Liver (tissue), 9 donors: ENCODE results near the gene CCNYL1. TPM values are rescaled to one million over a fixed set of nuclear protein-coding genes. Genes with fewer than 3 reads are reported as not detected.

Experiments used
- DNase-seq: peaks from one replicate; pipeline ENCODE4 v3.0.0-alpha.2; 2017; ENCODE audit warnings: low spot score
- H3K27ac ChIP-seq, 2 donors: one replicate each; pipeline ENCODE4 v1.7.0; 2013; ENCODE audit warnings: inconsistent platforms in 2 of 2, low read length in 2 of 2, control low read depth in 1 of 2, low read depth in 1 of 2, mild to moderate bottlenecking in 1 of 2
- H3K27me3 ChIP-seq, 4 donors: one replicate each; pipeline versions ENCODE4 v1.6.1 to v1.7.0; 2013; ENCODE audit warnings: low read length in 3 of 4, inconsistent platforms in 1 of 4, mild to moderate bottlenecking in 1 of 4, moderate library complexity in 1 of 4; ENCODE audit not compliant: control insufficient read depth in 4 of 4, insufficient read depth in 4 of 4
- H3K36me3 ChIP-seq, 4 donors: one replicate each; pipeline versions ENCODE4 v1.6.1 to v1.7.0; 2013; ENCODE audit warnings: low read length in 3 of 4, mild to moderate bottlenecking in 3 of 4, low read depth in 1 of 4, moderate library complexity in 1 of 4; ENCODE audit not compliant: control insufficient read depth in 4 of 4, insufficient read depth in 3 of 4
- H3K4me1 ChIP-seq, 4 donors: one replicate each; pipeline versions ENCODE4 v1.6.1 to v1.7.0; 2013; ENCODE audit warnings: low read length in 3 of 4, mild to moderate bottlenecking in 3 of 4, moderate library complexity in 1 of 4; ENCODE audit not compliant: control insufficient read depth in 4 of 4, insufficient read depth in 4 of 4
- H3K4me3 ChIP-seq, 3 donors: one replicate each; pipeline versions ENCODE4 v1.6.1 to v1.7.0; 2013; ENCODE audit warnings: low read length in 3 of 3, control low read depth in 1 of 3, low read depth in 1 of 3, mild to moderate bottlenecking in 1 of 3
- H3K9ac ChIP-seq, 2 donors: one replicate each; pipeline ENCODE4 v1.7.0; 2013; ENCODE audit warnings: low read length in 2 of 2, mild to moderate bottlenecking in 2 of 2, moderate library complexity in 2 of 2, control low read depth in 1 of 2, low read depth in 1 of 2
- H3K9me3 ChIP-seq, 4 donors: one replicate each; pipeline versions ENCODE4 v1.6.1 to v1.7.0; 2013; ENCODE audit warnings: low read length in 3 of 4; ENCODE audit not compliant: control insufficient read depth in 4 of 4
- EGR1 ChIP-seq, 2 donors: IDR thresholded peaks; 2 replicates each; pipeline ENCODE4 v1.6.1; 2016 to 2018; ENCODE audit warnings: antibody characterized with exemption in 2 of 2, low read depth in 2 of 2
- FOXA2 ChIP-seq: IDR thresholded peaks from 2 replicates; pipeline ENCODE4 v1.6.1; 2016; ENCODE audit warnings: antibody characterized with exemption
- HNF4A ChIP-seq, 2 donors: conservative IDR thresholded peaks; 2 replicates each; pipeline ENCODE4 v1.6.1; 2016; ENCODE audit warnings: antibody characterized with exemption in 2 of 2, mild to moderate bottlenecking in 2 of 2
- HNF4G ChIP-seq: IDR thresholded peaks from 2 replicates; pipeline ENCODE4 v1.6.1; 2016; ENCODE audit warnings: antibody characterized with exemption
- NR2F2 ChIP-seq: IDR thresholded peaks from 2 replicates; pipeline ENCODE4 v1.6.1; 2016; ENCODE audit warnings: antibody characterized with exemption
- YY1 ChIP-seq: IDR thresholded peaks from 2 replicates; pipeline ENCODE4 v1.6.1; 2016; ENCODE audit warnings: antibody characterized with exemption, mild to moderate bottlenecking
- WGBS: extraction: QIAGEN DNeasy Blood & Tissue Kit; methylation state at CpG from one replicate; pipeline ENCODE4 v1.1.7; 2013; 5-methylcytosine and 5-hydroxymethylcytosine counted together
- polyA plus RNA-seq, 2 donors: library from polyadenylated mRNA; stranded (reverse) in 1 of 2; unstranded in 1 of 2; fragments of 200-250 nt in 1 of 2; fragments of >200 nt in 1 of 2; fragmentation: Nextera tagmentation in 1 of 2; extraction: Ambion mirVana in 1 of 2; gene quantifications; one replicate each; pipeline versions ENCODE4 v1.2.1 to v1.2.3, GENCODE V29; 2013 to 2015
- total RNA-seq, 2 donors: library from RNA; depleted of rRNA; stranded (reverse); fragments of >200 nt; gene quantifications; one replicate each; pipeline ENCODE4 v1.2.3, GENCODE V29; 2014
- TF ChIP-seq, protein P1 (sequence below): IDR thresholded peaks from 2 replicates; pipeline ENCODE4 v1.6.1; 2016; ENCODE audit warnings: antibody characterized with exemption
- TF ChIP-seq, protein P2 (sequence below): IDR thresholded peaks from 2 replicates; pipeline ENCODE4 v1.6.1; 2016; ENCODE audit warnings: antibody characterized with exemption
- TF ChIP-seq, protein P3 (sequence below): IDR thresholded peaks from 2 replicates; pipeline ENCODE4 v1.6.1; 2016; ENCODE audit warnings: antibody characterized with exemption
- TF ChIP-seq, protein P4 (sequence below): IDR thresholded peaks from 2 replicates; pipeline ENCODE4 v1.6.1; 2016; ENCODE audit warnings: antibody characterized with exemption, mild to moderate bottlenecking
- donor health status: healthy.
- donor health status: healthy.
- donor health status: healthy.
- donor health status: healthy.
- donor health status: healthy.

Gene CCNYL1
- total and polyA plus RNA-seq, 4 donors = 5.8 to 9.3 (median 8.2) TPM

DNA sequence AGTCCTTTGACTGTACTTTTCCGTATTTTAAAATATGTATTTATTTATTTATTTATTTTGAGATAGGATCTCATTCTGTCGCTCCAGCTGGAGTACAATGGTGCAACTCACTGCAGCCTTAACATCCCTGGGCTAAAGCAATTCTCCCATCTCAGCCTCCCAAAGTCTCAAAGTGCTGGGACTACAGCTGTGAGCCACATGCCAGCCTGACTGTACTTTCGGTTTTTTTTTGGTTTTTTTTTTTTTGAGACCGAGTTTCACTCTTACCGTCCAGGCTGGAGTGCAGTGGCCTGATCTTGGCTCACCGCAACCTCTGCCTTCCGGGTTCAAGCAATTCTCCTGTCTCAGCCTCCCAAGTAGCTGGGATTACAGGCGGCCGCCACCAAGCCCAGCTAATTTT is 28.9 kb upstream of the CCNYL1 start:
- no peak overlapping the region for H3K27ac ChIP-seq
- H3K4me3 ChIP-seq = no peak overlapping the region
- 97% methylated on average over 9 of the region's 9 CpGs for WGBS
- H3K4me1 ChIP-seq = peaks cover 0 to 3% (median 2%) of the 10 kb centered on the region in 4 donors
- no peaks in the 10 kb centered on the region for H3K36me3 ChIP-seq
- no peaks in the 10 kb centered on the region for H3K9me3 ChIP-seq
- no peak for DNase-seq
- no peaks in the 10 kb centered on the region for H3K27me3 ChIP-seq
- H3K9ac ChIP-seq = no peak overlapping the region
- TF ChIP-seq HNF4A (conservative IDR thresholded peaks at IDR 0.05) = no peak
- TF ChIP-seq FOXA2 = no peak
- TF ChIP-seq HNF4G = no peak

DNA sequence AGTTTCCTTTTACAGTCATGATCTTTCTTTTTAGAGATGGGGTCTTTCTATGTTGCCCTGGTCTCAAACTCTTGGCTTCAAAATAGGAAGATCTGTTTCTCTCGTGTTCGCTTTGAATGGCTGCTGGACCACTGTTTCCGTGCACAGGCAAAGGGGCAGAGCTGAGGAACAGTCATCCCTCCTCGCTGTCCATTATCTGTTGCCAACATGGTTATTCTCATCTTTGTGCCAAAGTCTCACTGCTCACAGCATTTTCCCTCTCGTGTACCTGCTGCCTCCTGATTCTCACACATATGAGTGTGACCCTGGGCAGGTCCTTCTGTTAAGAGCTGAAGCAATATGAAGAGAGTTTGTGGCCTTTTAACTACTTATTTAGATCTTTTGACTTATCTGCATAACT is 28.0 kb upstream of the CCNYL1 start:
- Histone ChIP-seq H3K4me1 (peaks cover 0 to 3% (median 2%) of the 10 kb centered on the region in 4 donors), H3K4me3 (no peak overlapping the region), H3K27me3 (no peaks in the 10 kb centered on the region), H3K9ac (no peak overlapping the region), H3K27ac (no peak overlapping the region), H3K36me3 (no peaks in the 10 kb centered on the region), H3K9me3 (no peaks in the 10 kb centered on the region)
- 92% methylated on average over 5 of the region's 5 CpGs for WGBS
- TF ChIP-seq HNF4G = no peak
- TF ChIP-seq NR2F2 = no peak
- TF ChIP-seq YY1 = no peak
- no peak for TF ChIP-seq EGR1 (IDR thresholded peaks at IDR 0.05; ENCODE audit: low read depth in 2 of 2)
- TF ChIP-seq, protein P1, sequence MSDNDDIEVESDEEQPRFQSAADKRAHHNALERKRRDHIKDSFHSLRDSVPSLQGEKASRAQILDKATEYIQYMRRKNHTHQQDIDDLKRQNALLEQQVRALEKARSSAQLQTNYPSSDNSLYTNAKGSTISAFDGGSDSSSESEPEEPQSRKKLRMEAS = no peak
- TF ChIP-seq, protein P2, sequence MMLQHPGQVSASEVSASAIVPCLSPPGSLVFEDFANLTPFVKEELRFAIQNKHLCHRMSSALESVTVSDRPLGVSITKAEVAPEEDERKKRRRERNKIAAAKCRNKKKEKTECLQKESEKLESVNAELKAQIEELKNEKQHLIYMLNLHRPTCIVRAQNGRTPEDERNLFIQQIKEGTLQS = no peak
- TF ChIP-seq, protein P3, sequence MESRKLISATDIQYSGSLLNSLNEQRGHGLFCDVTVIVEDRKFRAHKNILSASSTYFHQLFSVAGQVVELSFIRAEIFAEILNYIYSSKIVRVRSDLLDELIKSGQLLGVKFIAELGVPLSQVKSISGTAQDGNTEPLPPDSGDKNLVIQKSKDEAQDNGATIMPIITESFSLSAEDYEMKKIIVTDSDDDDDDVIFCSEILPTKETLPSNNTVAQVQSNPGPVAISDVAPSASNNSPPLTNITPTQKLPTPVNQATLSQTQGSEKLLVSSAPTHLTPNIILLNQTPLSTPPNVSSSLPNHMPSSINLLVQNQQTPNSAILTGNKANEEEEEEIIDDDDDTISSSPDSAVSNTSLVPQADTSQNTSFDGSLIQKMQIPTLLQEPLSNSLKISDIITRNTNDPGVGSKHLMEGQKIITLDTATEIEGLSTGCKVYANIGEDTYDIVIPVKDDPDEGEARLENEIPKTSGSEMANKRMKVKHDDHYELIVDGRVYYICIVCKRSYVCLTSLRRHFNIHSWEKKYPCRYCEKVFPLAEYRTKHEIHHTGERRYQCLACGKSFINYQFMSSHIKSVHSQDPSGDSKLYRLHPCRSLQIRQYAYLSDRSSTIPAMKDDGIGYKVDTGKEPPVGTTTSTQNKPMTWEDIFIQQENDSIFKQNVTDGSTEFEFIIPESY = no peak
- DNase-seq = no peak

DNA sequence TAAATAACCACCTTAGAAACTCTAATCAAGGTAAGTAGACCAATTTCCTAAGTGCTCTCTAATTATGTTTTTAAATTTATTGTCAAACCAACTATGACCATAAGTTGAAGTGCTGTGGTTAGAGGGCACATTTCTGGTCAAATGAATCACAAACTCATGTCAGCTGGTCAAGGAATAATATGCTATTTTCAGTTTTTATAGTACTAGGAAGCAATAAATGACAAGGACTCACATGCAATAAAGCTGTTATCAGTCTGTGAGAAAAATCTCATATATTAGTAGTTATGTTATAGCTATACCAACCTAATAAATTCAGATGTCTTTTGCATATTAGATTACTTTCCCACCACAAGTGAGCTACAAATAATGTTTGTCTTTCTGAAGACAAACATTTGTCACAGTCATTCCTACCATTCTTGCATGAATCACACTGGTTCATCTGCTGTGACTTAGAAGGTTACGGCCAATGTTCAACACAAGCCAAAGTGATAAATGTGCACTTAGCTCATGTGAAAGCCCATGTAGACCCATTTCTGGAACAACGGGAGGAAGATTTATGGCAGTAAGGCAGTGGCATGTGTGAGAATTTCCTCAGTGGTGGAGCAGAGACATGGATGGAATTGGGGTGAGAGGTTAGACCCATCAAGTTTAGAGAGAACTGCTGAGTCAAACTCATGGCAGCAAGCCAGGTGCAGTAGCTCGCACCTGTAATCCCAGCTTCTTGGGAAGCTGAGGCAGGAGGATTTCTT is 27.4 kb upstream of the CCNYL1 start:
- Histone ChIP-seq H3K4me1 (peaks cover 0 to 3% (median 2%) of the 10 kb centered on the region in 4 donors), H3K9ac (no peak overlapping the region), H3K36me3 (no peaks in the 10 kb centered on the region), H3K27ac (no peak overlapping the region), H3K27me3 (no peaks in the 10 kb centered on the region), H3K4me3 (no peak overlapping the region), H3K9me3 (no peaks in the 10 kb centered on the region)
- TF ChIP-seq HNF4A (conservative IDR thresholded peaks at IDR 0.05) (peak in 1 of 2 donors; percentile 11), EGR1 (IDR thresholded peaks at IDR 0.05; ENCODE audit: low read depth in 2 of 2) (no peak)
- TF ChIP-seq, protein P4, sequence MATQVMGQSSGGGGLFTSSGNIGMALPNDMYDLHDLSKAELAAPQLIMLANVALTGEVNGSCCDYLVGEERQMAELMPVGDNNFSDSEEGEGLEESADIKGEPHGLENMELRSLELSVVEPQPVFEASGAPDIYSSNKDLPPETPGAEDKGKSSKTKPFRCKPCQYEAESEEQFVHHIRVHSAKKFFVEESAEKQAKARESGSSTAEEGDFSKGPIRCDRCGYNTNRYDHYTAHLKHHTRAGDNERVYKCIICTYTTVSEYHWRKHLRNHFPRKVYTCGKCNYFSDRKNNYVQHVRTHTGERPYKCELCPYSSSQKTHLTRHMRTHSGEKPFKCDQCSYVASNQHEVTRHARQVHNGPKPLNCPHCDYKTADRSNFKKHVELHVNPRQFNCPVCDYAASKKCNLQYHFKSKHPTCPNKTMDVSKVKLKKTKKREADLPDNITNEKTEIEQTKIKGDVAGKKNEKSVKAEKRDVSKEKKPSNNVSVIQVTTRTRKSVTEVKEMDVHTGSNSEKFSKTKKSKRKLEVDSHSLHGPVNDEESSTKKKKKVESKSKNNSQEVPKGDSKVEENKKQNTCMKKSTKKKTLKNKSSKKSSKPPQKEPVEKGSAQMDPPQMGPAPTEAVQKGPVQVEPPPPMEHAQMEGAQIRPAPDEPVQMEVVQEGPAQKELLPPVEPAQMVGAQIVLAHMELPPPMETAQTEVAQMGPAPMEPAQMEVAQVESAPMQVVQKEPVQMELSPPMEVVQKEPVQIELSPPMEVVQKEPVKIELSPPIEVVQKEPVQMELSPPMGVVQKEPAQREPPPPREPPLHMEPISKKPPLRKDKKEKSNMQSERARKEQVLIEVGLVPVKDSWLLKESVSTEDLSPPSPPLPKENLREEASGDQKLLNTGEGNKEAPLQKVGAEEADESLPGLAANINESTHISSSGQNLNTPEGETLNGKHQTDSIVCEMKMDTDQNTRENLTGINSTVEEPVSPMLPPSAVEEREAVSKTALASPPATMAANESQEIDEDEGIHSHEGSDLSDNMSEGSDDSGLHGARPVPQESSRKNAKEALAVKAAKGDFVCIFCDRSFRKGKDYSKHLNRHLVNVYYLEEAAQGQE = no peak
- no peak for DNase-seq
- 70% methylated on average over 3 of the region's 3 CpGs for WGBS
